ENCODE measurements around the gene SELE.

- TF ChIP-seq ZXDB (tag by site-specific recombination; IDR thresholded peaks at IDR 0.05), result no peak
- TF ChIP-seq TCF7L2 (IDR thresholded peaks at IDR 0.05; ENCODE audit: borderline replicate concordance, low read depth, low read length), result no peak
- TF ChIP-seq ZNF274 (IDR thresholded peaks at IDR 0.05; ENCODE audit: low read length), result no peak
- no peak for TF ChIP-seq ZNF274 (tag by site-specific recombination; IDR thresholded peaks at IDR 0.05; ENCODE audit: borderline replicate concordance)
Observed at GRCh38 chr1:169739980-169740379, 6.1 kb upstream of the SELE start.
